Suprapubic skin (tissue), 4 donors: ENCODE data around the gene CNIH2.

ENCODE experiments used
- CTCF ChIP-seq, 2 donors: fragments of 200-600 bp in 1 of 2; fragments of 450-650 bp in 1 of 2; sonication (generic) in 1 of 2; IDR thresholded peaks; one replicate each; pipeline ENCODE4 v1.5.1; 2016 to 2019; ENCODE audit warnings: antibody characterized with exemption in 2 of 2, mild to moderate bottlenecking in 1 of 2, moderate library complexity in 1 of 2
- EP300 ChIP-seq: sonication (generic); formaldehyde crosslinking; IDR thresholded peaks from one replicate; pipeline ENCODE4 v1.6.1; 2017; ENCODE audit warnings: antibody characterized with exemption
- POLR2AphosphoS5 ChIP-seq, 3 donors: sonication (generic); formaldehyde crosslinking; IDR thresholded peaks; one replicate each; pipeline ENCODE4 v1.6.1; 2017; ENCODE audit warnings: antibody characterized with exemption in 3 of 3

- TF ChIP-seq EP300, result no peak
- peak in 1 of 2 donors; percentile 10 for TF ChIP-seq CTCF (IDR thresholded peaks at IDR 0.05)
- TF ChIP-seq POLR2AphosphoS5 (IDR thresholded peaks at IDR 0.05), result peak in 1 of 3 donors; percentile 10
Measured at GRCh38 chr11:66267379-66268243, 10.4 kb upstream of the CNIH2 start.
